ENCODE data around the gene APBB2.

APBB2 gene

DNA sequence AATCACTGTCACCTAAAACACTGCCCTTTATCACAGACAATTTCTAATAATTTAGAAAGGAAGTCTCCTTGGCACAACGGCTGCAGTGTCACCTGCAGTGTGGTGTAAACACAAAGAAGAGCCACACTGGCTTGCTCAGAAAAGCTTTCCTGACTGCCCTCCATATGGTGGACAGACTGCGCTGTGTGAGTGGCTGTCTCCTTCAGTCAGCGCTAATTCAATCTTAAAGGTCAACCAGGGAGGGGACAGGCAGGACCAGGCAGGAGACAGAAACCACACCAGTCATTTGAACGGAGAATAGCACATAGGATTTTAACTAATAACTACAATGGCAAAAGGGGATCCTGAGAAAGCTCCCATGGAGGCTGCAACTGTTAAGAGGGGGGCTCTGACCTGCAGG lies 332.5 kb downstream of the APBB2 start:
- Histone ChIP-seq H2AFZ (ENCODE audit: low read length) (no peak overlapping the region), H3K9me2 (ENCODE audit: low read depth, low read length) (no peaks in the 10 kb centered on the region), H3K27ac (ENCODE audit: low read depth, low read length, poor library complexity, severe bottlenecking) (no peak overlapping the region), H4K20me1 (ENCODE audit: insufficient read depth, low read length) (no peaks in the 10 kb centered on the region), H3K9ac (ENCODE audit: low read length) (no peak overlapping the region), H3K36me3 (ENCODE audit: insufficient read depth, low read length) (no peaks in the 10 kb centered on the region), H3F3A (ENCODE audit: insufficient read depth, low read length) (no peaks in the 10 kb centered on the region), H3K4me3 (ENCODE audit: low read depth, low read length, poor library complexity, severe bottlenecking) (no peak overlapping the region), H3K4me1 (ENCODE audit: insufficient read depth, low read length, severe bottlenecking) (no peaks in the 10 kb centered on the region), H3K27me3 (ENCODE audit: insufficient read depth, low read length) (no peaks in the 10 kb centered on the region; the same call in 1 of the 2 replicates), H3K4me2 (ENCODE audit: low read length) (no peak overlapping the region), H3K79me2 (ENCODE audit: insufficient read depth, low read length) (no peaks in the 10 kb centered on the region), H3K9me3 (ENCODE audit: low read length) (no peaks in the 10 kb centered on the region)
- TF ChIP-seq, protein P1, sequence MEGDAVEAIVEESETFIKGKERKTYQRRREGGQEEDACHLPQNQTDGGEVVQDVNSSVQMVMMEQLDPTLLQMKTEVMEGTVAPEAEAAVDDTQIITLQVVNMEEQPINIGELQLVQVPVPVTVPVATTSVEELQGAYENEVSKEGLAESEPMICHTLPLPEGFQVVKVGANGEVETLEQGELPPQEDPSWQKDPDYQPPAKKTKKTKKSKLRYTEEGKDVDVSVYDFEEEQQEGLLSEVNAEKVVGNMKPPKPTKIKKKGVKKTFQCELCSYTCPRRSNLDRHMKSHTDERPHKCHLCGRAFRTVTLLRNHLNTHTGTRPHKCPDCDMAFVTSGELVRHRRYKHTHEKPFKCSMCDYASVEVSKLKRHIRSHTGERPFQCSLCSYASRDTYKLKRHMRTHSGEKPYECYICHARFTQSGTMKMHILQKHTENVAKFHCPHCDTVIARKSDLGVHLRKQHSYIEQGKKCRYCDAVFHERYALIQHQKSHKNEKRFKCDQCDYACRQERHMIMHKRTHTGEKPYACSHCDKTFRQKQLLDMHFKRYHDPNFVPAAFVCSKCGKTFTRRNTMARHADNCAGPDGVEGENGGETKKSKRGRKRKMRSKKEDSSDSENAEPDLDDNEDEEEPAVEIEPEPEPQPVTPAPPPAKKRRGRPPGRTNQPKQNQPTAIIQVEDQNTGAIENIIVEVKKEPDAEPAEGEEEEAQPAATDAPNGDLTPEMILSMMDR (IDR thresholded peaks at IDR 0.05; ENCODE audit: low read length): no peak
- no peak for TF ChIP-seq EZH2 (IDR thresholded peaks at IDR 0.05; ENCODE audit: borderline replicate concordance, low read length)

DNA sequence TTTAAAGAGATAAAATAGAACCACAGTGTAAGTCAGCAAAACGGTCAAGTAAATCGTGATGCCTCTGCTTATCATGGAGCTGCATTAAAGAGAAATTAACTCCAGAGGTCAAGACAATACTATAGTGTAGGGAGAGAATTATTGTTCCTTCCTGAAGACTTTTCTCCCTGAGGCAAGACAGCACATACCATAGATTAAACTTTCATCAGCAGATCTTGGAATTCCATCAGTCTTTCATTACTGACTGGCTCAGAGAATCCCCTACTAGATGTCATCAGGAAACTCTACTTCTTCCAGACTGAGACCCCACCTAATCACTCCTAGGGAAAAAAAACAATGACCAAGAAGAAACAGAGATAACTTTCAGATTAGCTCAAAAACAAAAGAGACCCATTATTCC lies 333.2 kb downstream of the APBB2 start:
- Histone ChIP-seq H3F3A (ENCODE audit: insufficient read depth, low read length) (no peaks in the 10 kb centered on the region), H3K9ac (ENCODE audit: low read length) (no peak overlapping the region), H3K27me3 (ENCODE audit: insufficient read depth, low read length) (no peaks in the 10 kb centered on the region), H3K36me3 (ENCODE audit: insufficient read depth, low read length) (no peaks in the 10 kb centered on the region), H3K4me2 (ENCODE audit: low read length) (no peak overlapping the region), H2AFZ (ENCODE audit: low read length) (no peak overlapping the region), H3K9me2 (ENCODE audit: low read depth, low read length) (no peaks in the 10 kb centered on the region), H4K20me1 (ENCODE audit: insufficient read depth, low read length) (no peaks in the 10 kb centered on the region), H3K4me3 (ENCODE audit: low read depth, low read length, poor library complexity, severe bottlenecking) (no peak overlapping the region), H3K79me2 (ENCODE audit: insufficient read depth, low read length) (no peaks in the 10 kb centered on the region), H3K4me1 (ENCODE audit: insufficient read depth, low read length, severe bottlenecking) (no peaks in the 10 kb centered on the region), H3K9me3 (ENCODE audit: low read length) (no peaks in the 10 kb centered on the region), H3K27ac (ENCODE audit: low read depth, low read length, poor library complexity, severe bottlenecking) (no peak overlapping the region)
- TF ChIP-seq, protein P1 (IDR thresholded peaks at IDR 0.05; ENCODE audit: low read length): no peak
- no peak for TF ChIP-seq EZH2 (IDR thresholded peaks at IDR 0.05; ENCODE audit: borderline replicate concordance, low read length)

DNA sequence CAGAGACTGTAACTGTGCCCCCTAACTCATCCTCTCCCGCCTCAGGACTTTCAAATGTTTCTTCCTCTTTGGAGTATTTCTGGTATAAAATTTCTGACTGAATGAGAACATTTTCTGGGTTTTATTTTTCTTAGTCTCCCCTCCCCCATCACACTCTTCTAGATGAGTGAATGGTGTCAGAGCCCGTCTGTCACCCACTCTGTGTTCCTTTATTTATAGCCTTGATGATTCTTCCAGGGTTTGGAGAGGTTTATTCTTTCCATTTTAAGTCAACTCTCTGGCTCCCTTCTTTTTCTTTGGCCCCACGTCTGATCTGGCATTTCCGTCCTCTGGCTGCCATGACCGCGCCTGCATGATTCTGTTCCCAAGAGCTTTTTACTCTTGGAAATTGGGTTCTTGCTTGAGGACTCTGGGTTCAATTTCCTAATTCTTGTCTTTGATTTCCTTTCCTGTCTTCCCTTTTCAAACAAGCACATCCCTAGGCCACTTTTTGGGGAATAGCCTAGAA lies 335.7 kb downstream of the APBB2 start:
- H3K4me2 ChIP-seq (ENCODE audit: low read length): no peak overlapping the region
- H4K20me1 ChIP-seq (ENCODE audit: insufficient read depth, low read length): no peaks in the 10 kb centered on the region
- TF ChIP-seq, protein P1 (IDR thresholded peaks at IDR 0.05; ENCODE audit: low read length): no peak
- no peak for TF ChIP-seq EZH2 (IDR thresholded peaks at IDR 0.05; ENCODE audit: borderline replicate concordance, low read length)
- no peak overlapping the region for H3K4me3 ChIP-seq (ENCODE audit: low read depth, low read length, poor library complexity, severe bottlenecking)
- H3F3A ChIP-seq (ENCODE audit: insufficient read depth, low read length): no peaks in the 10 kb centered on the region
- H3K27ac ChIP-seq (ENCODE audit: low read depth, low read length, poor library complexity, severe bottlenecking): no peak overlapping the region
- no peaks in the 10 kb centered on the region for H3K36me3 ChIP-seq (ENCODE audit: insufficient read depth, low read length)
- no peaks in the 10 kb centered on the region for H3K9me3 ChIP-seq (ENCODE audit: low read length)
- H3K4me1 ChIP-seq (ENCODE audit: insufficient read depth, low read length, severe bottlenecking): no peaks in the 10 kb centered on the region
- H2AFZ ChIP-seq (ENCODE audit: low read length): no peak overlapping the region
- H3K79me2 ChIP-seq (ENCODE audit: insufficient read depth, low read length): no peaks in the 10 kb centered on the region
- H3K9me2 ChIP-seq (ENCODE audit: low read depth, low read length): no peaks in the 10 kb centered on the region
- no peaks in the 10 kb centered on the region for H3K27me3 ChIP-seq (ENCODE audit: insufficient read depth, low read length)
- no peak overlapping the region for H3K9ac ChIP-seq (ENCODE audit: low read length)

All from OCI-LY1 (cell line).